Measurements from ENCODE around the gene PTPN18. TPM values are rescaled to one million over a fixed set of nuclear protein-coding genes. Genes with fewer than 3 reads are reported as not detected.

PTPN18 gene
- total RNA-seq, 1 experiment from 2014 or later, result 46.5 TPM

GRCh38 chr2:130351711-130352110 is 4.1 kb upstream of the PTPN18 start:
- H3K27me3 ChIP-seq (replicated peaks; ENCODE audit: control insufficient read depth, insufficient read depth, low read length), result no peaks in the 10 kb centered on the region
- CTCF ChIA-PET, result no interaction called here
- Mint-ChIP-seq H3K36me3 (ENCODE audit: insufficient read depth, unreplicated experiment) (peaks cover 29% of the 10 kb centered on the region), H3K4me1 (ENCODE audit: low read depth, unreplicated experiment) (peaks cover 10% of the 10 kb centered on the region), H3K9me3 (ENCODE audit: unreplicated experiment) (no peaks in the 10 kb centered on the region), H3K4me3 (ENCODE audit: unreplicated experiment) (no peak overlapping the region), H3K27me3 (ENCODE audit: insufficient read depth, unreplicated experiment) (no peaks in the 10 kb centered on the region), H3K27ac (ENCODE audit: unreplicated experiment) (no peak overlapping the region)
- no peaks in the 10 kb centered on the region for H3K9me3 ChIP-seq
- BruUV-seq (replicated peaks), result no TSS peak
- POLR2A ChIA-PET, result no interaction called here
- intact Hi-C loops (cut with micrococcal nuclease; ENCODE audit: unreplicated experiment), result no loop called here
- H3K4me1 ChIP-seq, result peaks cover 5% of the 10 kb centered on the region; the same call in 1 of the 2 replicates
- no peak overlapping the region for H3K4me3 ChIP-seq (ENCODE audit: low read depth, low read length)
- TF ChIP-seq, protein P1, sequence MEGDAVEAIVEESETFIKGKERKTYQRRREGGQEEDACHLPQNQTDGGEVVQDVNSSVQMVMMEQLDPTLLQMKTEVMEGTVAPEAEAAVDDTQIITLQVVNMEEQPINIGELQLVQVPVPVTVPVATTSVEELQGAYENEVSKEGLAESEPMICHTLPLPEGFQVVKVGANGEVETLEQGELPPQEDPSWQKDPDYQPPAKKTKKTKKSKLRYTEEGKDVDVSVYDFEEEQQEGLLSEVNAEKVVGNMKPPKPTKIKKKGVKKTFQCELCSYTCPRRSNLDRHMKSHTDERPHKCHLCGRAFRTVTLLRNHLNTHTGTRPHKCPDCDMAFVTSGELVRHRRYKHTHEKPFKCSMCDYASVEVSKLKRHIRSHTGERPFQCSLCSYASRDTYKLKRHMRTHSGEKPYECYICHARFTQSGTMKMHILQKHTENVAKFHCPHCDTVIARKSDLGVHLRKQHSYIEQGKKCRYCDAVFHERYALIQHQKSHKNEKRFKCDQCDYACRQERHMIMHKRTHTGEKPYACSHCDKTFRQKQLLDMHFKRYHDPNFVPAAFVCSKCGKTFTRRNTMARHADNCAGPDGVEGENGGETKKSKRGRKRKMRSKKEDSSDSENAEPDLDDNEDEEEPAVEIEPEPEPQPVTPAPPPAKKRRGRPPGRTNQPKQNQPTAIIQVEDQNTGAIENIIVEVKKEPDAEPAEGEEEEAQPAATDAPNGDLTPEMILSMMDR (IDR thresholded peaks at IDR 0.05; ENCODE audit: insufficient read depth in 1 of 2, low read depth in 1 of 2, low read length in 1 of 2, severe bottlenecking in 1 of 2, unreplicated experiment in 1 of 2), result no peak
- H3K36me3 ChIP-seq (ENCODE audit: control insufficient read depth, insufficient read depth, low read length), result no peaks in the 10 kb centered on the region; the same call in 1 of the 2 replicates
- no peak for DNase-seq

GRCh38 chr2:130352237-130352636 is 3.6 kb upstream of the PTPN18 start:
- intact Hi-C loops (cut with micrococcal nuclease; ENCODE audit: unreplicated experiment), result no loop called here
- H3K9me3 Mint-ChIP-seq (ENCODE audit: unreplicated experiment), result no peaks in the 10 kb centered on the region
- ChIA-PET POLR2A (no interaction called here), CTCF (no interaction called here)
- no peaks in the 10 kb centered on the region for H3K27me3 Mint-ChIP-seq (ENCODE audit: insufficient read depth, unreplicated experiment)
- no peak overlapping the region for H3K27ac Mint-ChIP-seq (ENCODE audit: unreplicated experiment)
- Histone ChIP-seq H3K9me3 (no peaks in the 10 kb centered on the region), H3K4me1 (peaks cover 5% of the 10 kb centered on the region; the same call in 1 of the 2 replicates), H3K27me3 (replicated peaks; ENCODE audit: control insufficient read depth, insufficient read depth, low read length) (no peaks in the 10 kb centered on the region), H3K4me3 (ENCODE audit: low read depth, low read length) (no peak overlapping the region), H3K36me3 (ENCODE audit: control insufficient read depth, insufficient read depth, low read length) (no peaks in the 10 kb centered on the region)
- no peak for DNase-seq
- no TSS peak for BruUV-seq (replicated peaks)
- TF ChIP-seq, protein P1 (IDR thresholded peaks at IDR 0.05; ENCODE audit: insufficient read depth in 1 of 2, low read depth in 1 of 2, low read length in 1 of 2, severe bottlenecking in 1 of 2, unreplicated experiment in 1 of 2), result no peak
- H3K36me3 Mint-ChIP-seq (ENCODE audit: insufficient read depth, unreplicated experiment), result peaks cover 24% of the 10 kb centered on the region
- H3K4me1 Mint-ChIP-seq (ENCODE audit: low read depth, unreplicated experiment), result peaks cover 10% of the 10 kb centered on the region
- no peak overlapping the region for H3K4me3 Mint-ChIP-seq (ENCODE audit: unreplicated experiment)

DNA sequence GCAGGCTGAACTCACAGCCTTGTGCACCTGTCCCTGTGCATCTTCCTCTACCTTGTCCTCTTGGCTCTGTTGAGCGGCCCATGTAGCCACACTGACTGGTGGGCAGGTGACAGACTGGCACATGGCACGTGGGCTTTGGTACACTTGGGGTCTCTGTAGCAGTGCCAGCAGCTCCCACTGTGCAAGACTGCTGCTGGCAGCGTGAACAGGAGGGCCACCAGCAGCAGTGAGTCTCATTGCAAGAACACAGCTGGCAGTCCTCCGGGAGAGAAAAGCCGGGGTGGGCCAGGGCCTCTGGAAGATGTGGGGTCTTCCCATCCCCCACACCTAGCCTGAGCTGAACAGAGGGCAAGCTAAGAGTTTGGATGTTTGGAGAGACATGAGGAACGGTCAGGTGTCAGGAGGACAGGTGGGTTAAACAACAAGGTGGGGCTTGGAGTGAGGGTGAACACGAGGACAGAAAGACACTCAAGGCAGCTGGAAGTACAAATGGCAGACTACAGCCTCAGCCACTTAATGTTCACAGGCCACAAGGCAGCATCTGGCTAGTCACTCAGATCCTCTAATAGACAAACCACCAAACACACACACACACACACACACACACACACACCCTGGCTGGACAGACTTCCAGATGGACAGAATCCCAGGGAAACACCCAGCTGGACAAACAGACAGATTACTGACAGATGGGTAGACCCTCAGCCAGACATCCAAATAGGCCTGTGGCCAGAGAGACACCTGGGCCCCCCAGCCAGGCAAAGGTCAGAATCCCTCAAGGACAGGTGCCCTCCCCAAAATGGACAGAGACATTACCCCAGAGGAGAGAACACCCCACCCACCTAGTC is 2.3 kb upstream of the PTPN18 start:
- H3K27me3 Mint-ChIP-seq (ENCODE audit: insufficient read depth, unreplicated experiment), result no peaks in the 10 kb centered on the region
- H3K4me1 ChIP-seq, result peaks cover 5% of the 10 kb centered on the region; the same call in 1 of the 2 replicates
- H3K27me3 ChIP-seq (replicated peaks; ENCODE audit: control insufficient read depth, insufficient read depth, low read length), result no peaks in the 10 kb centered on the region
- H3K27ac Mint-ChIP-seq (ENCODE audit: unreplicated experiment), result no peak overlapping the region
- H3K36me3 Mint-ChIP-seq (ENCODE audit: insufficient read depth, unreplicated experiment), result peaks cover 13% of the 10 kb centered on the region
- TF ChIP-seq, protein P1 (IDR thresholded peaks at IDR 0.05; ENCODE audit: insufficient read depth in 1 of 2, low read depth in 1 of 2, low read length in 1 of 2, severe bottlenecking in 1 of 2, unreplicated experiment in 1 of 2), result no peak
- POLR2A ChIA-PET, result no interaction called here
- no peaks in the 10 kb centered on the region for H3K9me3 ChIP-seq
- BruUV-seq (replicated peaks), result no TSS peak
- intact Hi-C loops (cut with micrococcal nuclease; ENCODE audit: unreplicated experiment), result no loop called here
- H3K4me3 Mint-ChIP-seq (ENCODE audit: unreplicated experiment), result no peak overlapping the region
- H3K4me1 Mint-ChIP-seq (ENCODE audit: low read depth, unreplicated experiment), result peaks cover 10% of the 10 kb centered on the region
- no peak overlapping the region for H3K4me3 ChIP-seq (ENCODE audit: low read depth, low read length)
- CTCF ChIA-PET, result no interaction called here
- no peaks in the 10 kb centered on the region for H3K36me3 ChIP-seq (ENCODE audit: control insufficient read depth, insufficient read depth, low read length)
- no peak for DNase-seq
- no peaks in the 10 kb centered on the region for H3K9me3 Mint-ChIP-seq (ENCODE audit: unreplicated experiment)

Data from Caco-2 (cell line).